Stimulated activated CD4-positive, alpha-beta T cell treated with anti-CD3 and anti-CD28 coated beads, Interleukin-4, amount 100 ng/mL, for 48 hours (primary cell): ENCODE results near the gene RASSF7.

Source experiments
- DNase-seq, 2 donors: peaks; one replicate each; pipeline ENCODE4 v3.0.0-alpha.2; 2020; ENCODE audit warnings: low read depth in 2 of 2

RASSF7 gene

DNA sequence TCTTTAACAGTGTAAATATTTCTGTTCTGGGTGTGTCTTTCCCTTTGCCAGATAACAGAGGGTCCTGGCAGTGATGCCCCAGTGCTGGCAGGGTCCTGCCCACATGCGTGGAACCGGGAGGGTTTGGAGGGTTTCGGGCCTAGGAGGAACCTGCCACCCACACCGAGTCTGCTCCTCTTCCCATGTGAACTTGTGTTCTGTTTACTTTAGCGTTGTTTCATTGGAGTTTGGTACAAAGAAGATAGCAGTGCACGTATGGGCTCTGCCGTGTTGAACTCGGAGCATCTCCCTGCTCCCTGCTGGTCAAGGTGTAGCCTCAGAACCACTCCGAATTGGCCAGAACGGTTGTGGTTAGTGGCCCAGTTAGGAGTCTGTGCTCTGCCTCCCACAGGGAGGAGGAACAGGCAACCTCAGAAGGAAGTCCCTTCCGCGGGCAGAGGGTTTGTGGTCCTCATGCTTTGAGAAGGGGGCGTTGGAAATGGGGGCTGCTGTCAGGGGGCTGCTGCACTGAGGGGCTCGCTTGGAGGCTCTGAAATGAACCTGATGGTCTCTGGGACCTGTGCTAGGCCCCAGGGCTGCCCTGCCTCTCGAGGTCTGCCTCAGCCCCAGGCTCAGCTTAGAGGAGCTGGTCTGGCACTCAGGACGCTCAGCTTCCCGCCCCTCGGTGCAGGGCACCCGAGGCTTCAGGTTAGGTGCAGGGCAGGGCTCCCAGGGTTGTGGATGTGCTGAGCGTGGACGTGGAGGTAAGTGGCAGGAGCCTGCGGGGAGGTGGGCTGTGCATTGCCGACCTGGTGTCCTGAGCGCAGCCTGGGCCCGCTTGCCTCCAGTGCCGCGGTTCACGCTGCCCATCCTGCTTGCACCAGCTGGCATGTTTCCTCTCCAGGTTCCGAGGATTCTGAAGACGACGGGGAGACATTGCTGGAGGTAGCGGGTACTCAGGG is 25.9 kb downstream of the RASSF7 start:
- DNase-seq, result no peak

DNA sequence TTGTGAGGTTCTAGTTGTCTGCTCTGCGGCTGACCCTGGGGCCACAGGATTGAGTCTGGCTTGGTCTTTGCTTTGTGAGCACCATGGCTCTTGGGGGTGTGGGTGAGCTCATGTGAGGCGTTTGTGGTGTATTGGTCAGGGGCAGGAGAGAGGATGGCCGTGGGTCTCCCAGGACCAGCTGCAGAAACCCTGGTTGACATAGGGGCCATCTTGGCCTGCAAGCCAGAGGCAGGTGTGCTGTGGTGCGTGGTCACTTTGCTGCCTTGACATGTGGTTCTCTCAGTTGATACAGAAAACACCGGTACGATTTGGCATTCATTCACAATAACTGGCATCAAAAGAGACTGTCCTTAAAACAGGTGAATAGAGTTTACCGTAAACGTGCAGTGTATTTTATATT is 26.8 kb downstream of the RASSF7 start:
- DNase-seq, result no peak

DNA sequence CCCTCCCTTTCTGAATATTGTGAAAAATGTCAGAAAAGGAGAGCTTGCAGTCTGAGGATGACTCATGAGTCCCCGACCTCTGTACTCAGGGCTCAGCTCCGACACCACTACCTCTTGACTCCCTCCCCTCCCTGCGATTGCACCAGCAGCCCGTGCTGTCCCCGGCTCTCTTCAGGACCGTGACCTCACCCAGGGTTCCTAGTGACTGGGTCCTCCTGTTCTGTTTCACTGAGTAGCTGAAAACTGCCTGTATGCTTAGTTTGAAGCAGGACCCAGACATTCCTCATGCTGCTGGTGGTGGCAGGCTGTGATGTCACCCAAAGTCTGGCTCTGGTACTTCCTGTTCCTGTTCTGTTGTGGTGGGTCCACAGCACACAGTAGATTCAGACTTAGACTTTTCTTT is 27.2 kb downstream of the RASSF7 start:
- DNase-seq, result peak; percentile 51 to 56

DNA sequence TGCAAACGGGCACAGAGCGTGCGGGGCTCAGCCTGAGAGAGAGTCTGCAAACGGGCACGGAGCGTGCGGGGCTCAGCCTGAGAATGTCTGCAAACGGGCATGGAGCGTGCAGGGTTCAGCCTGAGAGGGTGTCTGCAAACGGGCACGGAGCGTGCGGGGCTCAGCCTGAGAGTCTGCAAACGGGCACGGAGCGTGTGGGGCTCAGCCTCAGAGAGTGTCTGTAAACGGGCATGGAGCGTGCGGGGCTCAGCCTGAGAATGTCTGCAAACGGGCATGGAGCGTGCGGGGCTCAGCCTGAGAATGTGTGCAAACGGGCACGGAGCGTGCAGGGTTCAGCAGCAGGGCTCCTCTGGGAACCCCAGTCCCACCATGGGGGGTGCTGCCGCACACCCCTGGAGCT is 29.0 kb downstream of the RASSF7 start:
- no peak for DNase-seq

DNA sequence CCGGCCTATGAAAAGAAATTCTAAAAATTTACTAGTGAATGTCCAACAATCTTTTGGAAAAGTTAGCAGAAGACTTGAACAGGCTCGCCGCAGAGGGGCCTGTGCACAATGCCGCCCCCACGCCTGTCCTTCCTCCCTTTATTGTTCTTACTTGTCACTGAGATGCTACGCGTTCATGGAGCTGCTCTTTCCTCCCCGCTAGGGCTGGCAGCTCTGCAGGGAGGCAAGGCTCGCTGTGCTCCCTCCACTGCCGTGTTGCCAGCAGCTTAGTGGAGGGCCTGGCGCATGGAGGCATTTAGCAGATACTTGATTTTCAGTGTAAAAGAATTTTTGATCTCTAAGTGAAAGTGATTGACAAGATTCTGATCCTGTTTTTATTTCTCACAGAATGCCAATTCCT is 30.2 kb downstream of the RASSF7 start:
- no peak for DNase-seq

DNA sequence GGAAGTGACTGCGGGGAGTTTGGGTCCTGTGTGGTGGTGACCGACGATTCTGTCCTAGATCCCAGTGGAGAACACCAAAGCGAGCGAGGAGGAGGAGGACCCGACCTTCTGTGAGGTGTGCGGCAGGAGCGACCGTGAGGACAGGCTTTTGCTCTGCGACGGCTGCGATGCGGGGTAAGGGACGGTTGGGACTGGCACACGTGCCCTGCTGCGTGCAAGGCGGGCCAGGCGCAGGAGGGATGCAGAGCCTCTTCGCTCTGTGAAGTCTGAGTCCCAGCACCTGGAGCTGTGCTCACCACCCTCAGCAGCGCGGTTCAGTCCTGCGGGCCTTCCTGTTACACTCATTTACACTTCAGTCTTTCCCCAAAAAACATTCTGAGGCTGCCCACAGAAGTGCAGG is 31.7 kb downstream of the RASSF7 start:
- DNase-seq, result no peak

DNA sequence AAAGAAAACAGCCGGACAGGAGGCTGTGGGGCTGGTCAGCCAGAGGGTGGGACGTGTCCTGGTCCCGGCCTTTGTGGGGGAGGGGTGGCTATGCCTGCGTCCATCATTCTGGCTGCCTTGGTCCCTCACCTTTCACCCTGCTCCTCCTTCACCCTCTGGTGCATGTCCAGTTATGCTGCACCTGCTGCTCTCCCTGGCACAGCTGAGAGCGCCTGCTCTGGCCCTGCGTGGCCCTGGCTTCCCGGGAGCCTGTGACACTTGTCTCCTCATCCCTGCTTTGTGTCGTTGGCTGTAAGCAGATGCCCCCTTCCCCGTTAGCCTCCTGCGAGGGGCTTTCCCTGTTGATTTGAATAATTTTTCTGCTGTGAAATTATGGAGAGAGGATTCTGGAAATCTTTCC is 32.1 kb downstream of the RASSF7 start:
- no peak for DNase-seq

DNA sequence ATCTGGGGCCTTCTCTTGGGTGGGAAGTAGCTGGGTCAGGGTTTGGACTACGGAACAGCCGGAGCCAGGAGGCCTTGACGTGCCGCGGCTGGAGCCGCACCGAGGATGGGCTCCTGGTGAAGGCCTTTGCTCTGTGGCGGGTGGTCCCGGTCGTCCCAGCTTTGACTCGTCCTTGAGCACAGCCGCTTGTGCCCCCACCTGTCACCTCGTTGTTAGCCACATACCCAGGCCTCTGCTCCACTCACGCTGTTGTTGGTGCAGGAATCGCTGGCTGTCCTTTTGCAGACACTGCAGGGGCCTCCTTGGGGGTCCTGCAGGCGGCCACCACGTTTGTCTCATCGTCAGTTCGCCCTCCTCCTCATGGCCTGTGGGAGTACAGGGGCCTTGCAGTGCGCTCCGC is 32.6 kb downstream of the RASSF7 start:
- no peak for DNase-seq

DNA sequence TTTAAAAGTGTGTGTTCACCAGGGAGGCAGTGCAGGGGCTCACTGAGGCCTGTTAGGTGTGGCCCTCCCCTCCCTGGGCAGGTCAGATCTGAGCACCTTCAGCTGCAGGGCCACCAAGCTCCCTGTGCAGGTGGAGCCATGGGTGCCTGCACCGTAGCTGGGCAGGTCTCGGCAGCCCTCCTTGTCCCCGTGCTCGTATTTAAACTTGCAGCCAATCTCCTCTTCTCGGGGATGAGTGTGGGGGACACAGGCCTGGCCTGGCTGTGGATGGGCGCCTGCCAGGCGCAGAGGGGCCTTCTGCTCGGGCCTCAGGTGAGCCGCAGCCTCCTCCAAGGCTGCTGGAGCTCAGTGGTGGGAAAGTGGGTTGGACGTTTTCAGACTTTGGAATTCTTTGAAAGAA is 34.6 kb downstream of the RASSF7 start:
- DNase-seq, result no peak

DNA sequence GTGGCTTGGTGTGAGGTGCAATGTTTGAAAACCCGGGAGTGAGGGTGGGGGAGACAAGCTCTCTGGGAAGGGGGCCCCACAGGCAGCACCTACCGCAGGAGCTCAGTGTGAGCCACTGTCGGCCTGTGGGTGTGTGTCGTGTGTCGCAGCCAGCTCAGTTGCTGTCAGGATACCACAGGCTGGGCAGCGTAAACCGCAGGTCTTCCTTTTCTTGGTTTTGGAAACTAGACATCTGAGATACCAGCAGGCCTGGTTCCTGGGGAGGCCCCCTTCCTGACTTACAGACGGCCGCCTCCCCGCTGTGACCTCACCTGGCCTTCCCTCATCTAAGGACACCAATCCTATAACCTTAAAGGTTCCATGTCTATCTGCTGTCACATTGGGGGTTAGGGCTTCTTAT is 35.6 kb downstream of the RASSF7 start:
- no peak for DNase-seq

DNA sequence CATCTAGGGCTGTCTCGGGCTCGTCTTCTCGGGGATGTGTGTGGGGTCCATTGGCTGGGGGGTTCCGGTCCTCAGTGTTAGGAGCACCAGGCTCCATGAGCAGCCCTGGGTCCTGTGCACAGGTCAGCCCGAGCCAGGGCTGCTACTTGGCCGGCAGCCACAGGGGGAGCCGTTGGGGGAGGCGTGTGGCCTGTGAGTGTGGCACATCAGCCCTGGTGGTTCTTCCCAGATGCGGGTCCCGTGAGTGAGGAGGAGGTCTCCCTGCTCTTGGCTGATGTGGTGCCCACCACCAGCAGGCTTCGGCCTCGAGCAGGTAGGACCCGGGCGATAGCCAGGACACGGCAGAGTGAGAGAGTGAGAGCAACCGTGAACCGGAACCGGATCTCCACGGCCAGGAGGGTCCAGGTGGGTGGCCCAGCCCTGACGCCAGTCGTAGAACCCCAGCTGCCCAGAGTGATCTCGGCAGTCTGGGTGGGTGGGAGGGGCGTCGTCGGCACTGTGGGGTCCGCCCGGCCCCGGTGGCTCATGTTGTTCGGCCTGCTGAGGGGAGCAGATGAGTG is 36.5 kb downstream of the RASSF7 start:
- DNase-seq, result no peak

DNA sequence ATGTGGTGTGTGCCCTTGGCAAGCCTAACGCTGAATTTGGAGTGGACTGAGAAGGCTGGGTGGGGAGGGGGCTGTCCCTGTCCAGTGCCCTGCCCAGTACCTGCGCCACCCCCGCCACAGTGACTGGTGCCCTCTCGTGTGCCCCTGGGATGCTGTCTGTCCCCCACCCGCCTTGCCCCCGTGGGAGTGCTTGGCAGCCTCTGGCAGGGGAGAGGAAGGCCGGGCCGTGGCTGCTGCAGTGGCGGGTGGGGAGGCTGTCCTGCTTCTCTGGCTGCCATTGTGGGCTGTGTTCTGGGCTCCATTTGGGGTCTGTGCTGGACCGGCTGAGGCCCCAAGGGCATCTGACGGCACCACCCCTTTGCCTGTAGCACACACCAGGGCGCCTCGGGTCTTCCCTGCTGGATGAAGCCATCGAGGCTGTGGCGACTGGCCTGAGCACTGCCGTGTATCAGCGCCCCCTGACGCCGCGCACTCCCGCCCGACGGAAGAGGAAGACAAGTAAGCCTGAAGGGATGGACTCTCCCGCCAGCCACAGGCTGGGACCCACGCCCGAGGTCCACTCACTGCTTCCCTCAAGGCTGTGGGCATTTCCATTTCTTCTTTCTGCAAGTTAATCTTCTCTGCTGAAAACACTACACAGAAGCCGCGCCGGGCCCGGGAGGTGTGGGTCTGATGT is 37.4 kb downstream of the RASSF7 start:
- no peak for DNase-seq

DNA sequence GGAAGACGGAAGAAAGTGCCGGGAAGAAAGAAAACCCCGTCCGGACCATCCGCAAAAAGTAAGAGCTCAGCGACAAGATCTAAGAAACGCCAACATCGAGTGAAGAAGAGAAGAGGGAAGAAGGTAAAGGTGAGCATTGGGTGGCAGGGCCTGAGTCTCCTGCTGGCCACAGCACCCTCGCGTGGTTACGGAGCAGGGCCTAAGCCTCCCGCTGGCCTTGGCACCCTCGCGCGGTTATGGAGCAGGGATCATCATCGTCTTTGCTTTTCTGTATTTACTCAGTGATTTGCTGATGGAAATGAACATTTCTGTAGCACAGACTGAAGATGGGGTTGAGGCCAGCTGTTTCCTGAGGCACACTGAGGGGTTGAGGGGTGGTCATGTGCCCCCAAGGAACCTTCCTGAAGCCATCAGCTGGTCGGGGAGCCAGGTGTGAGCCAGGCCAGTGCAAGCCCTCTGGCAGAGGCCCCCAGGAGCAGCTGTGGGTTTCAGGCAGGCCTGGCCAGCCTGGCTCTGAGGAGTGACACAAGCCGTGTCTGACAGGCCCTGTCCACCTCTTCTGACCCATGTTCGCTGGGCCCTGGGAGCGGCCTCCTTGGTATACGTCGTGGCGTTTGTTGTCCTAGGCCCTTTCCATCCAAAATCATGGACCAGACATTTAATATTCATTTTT is 40.9 kb downstream of the RASSF7 start:
- DNase-seq, result no peak

DNA sequence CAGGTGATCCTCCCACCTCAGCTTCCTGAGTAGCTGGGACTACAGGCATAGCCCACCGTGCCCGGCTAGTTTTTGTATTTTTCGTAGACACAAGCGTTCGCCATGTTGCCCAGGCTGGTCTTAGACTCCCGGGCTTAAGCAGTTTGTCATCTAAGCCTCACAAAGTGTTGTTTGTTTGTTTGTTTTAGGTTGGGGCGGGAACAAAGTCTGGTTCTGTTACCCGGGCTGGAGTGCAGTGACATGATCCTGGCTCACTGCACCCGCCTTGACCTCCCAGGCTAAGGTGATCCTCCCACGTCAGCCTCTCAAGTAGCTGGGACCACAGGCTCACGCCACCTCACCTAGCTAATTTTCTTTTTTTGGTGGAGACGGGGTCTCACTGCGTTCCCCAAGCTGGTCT is 42.4 kb downstream of the RASSF7 start:
- DNase-seq, result no peak

DNA sequence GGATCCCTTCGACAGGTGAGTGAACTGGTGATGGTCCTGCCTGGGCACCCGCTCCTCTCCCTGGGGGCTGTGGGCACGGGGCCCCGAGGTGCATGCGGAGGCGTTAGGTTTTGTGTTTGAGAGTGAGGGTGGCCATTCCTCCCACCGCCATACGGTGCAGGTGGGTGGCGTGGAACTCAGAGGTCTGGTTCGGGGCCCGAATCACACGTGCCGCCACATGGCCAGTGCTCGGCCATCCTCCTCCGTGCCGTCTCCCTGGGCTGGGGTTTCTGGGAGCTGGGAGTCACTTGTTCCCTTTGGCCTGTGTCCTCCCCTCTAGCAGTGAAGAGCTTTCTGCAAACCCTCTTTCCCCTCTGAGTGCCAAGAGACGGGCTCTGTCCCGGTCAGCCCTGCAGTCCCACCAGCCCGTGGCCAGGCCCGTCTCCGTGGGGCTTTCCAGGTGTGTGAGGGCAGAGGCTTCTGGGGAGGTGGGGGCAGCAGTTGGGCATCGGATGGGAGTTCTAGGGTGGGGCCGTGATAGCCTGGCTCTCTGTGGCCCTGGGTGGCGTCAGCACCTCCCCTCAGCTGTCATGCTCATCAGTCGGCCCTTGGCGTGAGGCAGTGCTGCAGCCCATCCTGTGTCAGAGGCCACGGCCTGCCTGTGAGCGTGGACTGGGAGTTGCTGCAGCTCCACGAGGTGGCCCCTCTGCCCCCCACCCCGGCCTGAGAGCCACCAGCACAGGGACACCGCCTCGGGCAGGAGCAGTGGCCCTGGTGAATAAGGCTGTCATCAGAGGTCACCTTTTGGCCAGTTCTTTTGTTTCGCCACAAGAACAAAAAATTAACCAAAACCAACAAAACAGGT is 44.7 kb downstream of the RASSF7 start:
- DNase-seq, result no peak

DNA sequence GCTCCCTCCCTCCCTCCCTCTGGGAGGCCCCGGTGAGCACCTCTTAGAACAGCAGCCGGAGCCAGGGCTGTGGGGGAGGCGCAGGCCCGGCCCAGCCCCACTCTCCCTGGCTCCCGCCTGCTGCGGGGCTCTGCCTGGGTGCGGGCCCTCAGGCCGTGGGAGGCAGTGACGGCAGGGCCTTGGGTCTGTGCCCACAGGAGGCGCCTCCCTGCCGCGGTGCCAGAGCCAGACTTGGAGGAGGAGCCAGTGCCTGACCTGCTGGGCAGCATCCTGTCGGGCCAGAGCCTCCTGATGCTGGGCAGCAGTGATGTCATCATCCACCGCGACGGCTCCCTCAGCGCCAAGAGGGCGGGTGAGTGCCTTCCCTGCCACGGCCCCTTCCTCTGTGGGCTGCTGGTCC is 45.5 kb downstream of the RASSF7 start:
- no peak for DNase-seq

DNA sequence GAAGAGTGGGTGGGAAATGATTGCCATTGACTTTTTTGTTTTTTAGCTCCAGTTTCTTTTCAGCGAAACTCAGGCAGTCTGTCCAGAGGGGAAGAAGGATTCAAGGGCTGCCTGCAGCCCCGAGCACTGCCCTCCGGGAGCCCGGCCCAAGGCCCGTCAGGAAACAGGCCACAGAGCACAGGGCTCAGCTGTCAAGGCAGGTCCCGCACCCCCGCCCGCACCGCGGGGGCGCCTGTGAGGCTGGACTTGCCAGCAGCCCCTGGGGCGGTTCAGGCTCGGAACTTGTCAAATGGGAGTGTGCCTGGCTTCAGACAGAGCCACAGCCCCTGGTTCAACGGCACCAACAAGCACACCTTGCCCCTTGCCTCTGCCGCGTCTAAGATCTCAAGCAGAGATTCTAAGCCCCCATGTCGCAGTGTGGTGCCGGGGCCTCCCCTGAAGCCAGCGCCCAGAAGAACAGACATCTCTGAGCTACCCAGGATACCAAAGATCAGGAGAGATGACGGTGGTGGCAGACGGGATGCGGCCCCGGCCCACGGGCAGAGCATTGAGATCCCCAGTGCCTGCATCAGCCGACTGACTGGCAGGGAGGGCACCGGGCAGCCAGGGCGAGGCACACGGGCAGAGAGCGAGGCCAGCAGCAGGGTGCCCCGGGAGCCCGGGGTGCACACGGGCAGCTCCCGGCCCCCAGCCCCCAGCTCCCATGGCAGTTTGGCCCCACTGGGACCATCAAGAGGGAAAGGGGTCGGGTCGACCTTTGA is 46.4 kb downstream of the RASSF7 start:
- DNase-seq, result no peak

DNA sequence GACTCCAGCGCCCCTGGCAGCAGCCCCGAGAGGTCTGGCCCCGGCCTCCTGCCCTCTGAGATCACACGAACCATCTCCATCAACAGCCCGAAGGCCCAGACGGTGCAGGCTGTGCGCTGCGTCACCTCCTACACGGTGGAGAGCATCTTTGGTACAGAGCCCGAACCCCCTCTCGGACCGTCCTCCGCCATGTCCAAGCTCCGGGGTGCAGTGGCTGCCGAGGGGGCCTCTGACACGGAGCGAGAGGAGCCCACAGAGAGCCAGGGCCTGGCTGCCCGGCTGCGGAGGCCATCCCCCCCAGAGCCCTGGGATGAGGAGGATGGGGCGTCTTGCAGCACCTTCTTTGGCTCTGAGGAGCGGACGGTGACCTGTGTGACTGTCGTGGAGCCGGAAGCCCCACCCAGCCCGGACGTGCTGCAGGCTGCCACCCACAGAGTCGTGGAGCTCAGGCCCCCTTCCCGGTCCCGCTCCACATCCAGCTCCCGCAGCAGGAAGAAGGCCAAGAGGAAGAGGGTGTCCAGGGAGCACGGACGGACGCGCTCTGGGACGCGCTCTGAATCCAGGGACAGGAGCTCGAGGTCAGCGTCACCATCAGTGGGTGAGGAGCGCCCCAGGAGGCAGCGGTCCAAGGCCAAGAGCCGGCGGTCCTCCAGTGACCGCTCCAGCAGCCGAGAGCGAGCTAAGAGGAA is 47.3 kb downstream of the RASSF7 start:
- DNase-seq, result no peak

DNA sequence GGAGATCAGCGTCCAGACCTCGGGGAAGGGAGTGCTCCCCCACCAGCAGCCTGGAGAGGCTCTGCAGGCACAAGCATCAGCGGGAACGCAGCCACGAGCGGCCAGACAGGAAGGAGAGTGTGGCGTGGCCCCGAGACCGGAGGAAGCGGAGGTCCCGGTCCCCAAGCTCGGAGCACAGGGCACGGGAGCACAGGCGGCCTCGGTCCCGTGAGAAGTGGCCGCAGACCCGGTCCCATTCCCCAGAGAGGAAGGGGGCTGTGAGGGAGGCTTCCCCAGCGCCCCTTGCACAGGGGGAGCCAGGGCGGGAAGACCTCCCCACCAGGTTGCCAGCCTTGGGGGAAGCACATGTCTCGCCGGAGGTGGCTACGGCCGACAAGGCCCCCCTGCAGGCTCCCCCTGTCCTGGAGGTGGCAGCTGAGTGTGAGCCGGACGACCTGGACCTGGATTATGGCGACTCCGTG is 48.1 kb downstream of the RASSF7 start:
- DNase-seq, result no peak

DNA sequence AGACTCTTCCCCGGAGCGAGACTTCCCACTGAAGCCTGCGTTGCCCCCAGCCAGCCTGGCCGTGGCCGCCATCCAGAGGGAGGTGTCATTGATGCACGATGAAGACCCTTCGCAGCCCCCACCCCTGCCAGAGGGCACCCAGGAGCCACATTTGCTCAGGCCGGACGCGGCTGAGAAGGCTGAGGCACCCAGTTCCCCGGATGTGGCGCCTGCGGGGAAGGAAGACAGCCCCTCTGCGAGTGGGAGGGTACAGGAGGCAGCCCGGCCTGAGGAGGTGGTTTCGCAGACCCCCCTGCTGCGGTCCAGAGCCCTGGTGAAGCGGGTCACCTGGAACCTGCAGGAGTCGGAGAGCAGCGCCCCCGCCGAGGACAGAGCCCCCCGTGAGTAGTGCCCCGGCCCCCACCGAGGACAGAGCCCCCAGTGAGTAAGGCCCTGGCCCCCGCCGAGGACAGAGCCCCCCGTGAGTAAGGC is 48.6 kb downstream of the RASSF7 start:
- DNase-seq, result no peak
